Tibial artery (tissue), 4 donors: Measurements from ENCODE around the gene LAMB1.

ENCODE experiments used
- DNase-seq, 2 donors: peaks; one replicate each; pipeline ENCODE4 v3.0.0-alpha.2; 2019
- H3K27ac ChIP-seq, 2 donors: fragments of 200-600 bp; sonication (generic) in 1 of 2; 1 replicate in 1 of 2; 2 replicates in 1 of 2; pipeline ENCODE4 v1.5.1; 2018 to 2019; ENCODE audit warnings: mild to moderate bottlenecking in 1 of 2
- H3K27me3 ChIP-seq, 2 donors: fragments of 200-600 bp; sonication (generic) in 1 of 2; one replicate each; pipeline versions ENCODE4 v1.5.1 to v1.6.0; 2016 to 2019
- H3K36me3 ChIP-seq, 3 donors: fragments of 200-600 bp; sonication (generic) in 2 of 3; one replicate each; pipeline ENCODE4 v1.5.1; 2016 to 2019; ENCODE audit warnings: mild to moderate bottlenecking in 2 of 3
- H3K4me1 ChIP-seq, 4 donors: fragments of 200-600 bp; sonication (generic) in 2 of 4; 1 replicate in 3 of 4; 2 replicates in 1 of 4; pipeline ENCODE4 v1.5.1; 2016 to 2019
- H3K4me3 ChIP-seq, 2 donors: fragments of 200-600 bp; sonication (generic) in 1 of 2; 1 replicate in 1 of 2; 2 replicates in 1 of 2; pipeline ENCODE4 v1.5.1; 2018 to 2019; ENCODE audit warnings: mild to moderate bottlenecking in 2 of 2
- H3K9me3 ChIP-seq, 3 donors: fragments of 200-600 bp; sonication (generic) in 1 of 3; one replicate each; pipeline ENCODE4 v1.5.1; 2016 to 2019
- intact Hi-C: fragments of 100-400 bp; cut with DNase I; formaldehyde crosslinking; loops from one replicate; pipeline ENCODE4 v1.15.0; 2023; ENCODE audit warnings: low total_unique reads
- TF ChIP-seq, protein P1 (sequence below), 2 experiments: fragments of 200-600 bp in 1 of 2; fragments of 450-650 bp in 1 of 2; IDR thresholded peaks; one replicate each; pipeline ENCODE4 v1.5.1; 2017 to 2019; ENCODE audit warnings: antibody characterized with exemption in 2 of 2, mild to moderate bottlenecking in 1 of 2, moderate library complexity in 1 of 2

LAMB1 gene

DNA sequence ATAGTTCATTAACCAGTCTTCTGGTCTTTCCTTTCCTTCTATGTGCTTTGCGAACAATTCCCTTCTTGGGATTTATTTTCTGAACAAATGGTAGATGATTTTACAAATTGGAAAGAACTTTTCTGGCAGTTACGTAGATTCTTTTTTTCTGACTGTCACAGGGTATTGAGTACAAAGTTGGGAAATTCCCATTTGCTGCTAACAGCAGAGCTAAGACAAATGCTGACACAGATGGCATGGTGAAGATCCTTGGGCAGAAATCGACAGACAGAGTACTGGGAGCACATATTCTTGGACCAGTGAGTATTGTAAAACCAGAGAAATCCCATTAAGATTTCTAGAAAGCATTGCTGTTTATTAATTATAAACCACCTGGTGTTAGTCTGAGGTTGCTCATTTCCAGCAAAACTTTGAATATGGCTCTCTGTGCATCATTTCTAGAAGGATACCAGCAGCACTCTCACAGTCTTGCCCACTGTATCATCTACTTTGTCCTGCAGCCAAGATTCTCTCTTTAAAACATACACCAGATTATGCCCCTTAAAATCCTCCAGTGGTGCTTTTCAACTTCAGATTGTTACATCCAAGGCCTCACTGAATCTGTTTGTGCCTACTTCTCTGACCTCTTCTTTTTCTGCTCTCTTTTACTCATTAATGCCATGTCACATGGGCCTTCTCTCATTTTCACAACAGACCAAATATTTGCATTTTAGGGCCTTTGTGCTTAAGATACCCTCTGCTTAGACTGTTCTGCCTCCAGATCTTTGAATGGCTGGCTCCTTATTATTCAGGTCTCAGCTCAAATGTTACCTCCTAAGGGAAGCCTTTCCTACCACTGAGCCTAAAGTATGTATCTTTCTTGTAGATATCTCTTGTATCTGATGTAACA, 85.0 kb downstream of the LAMB1 start:
- Histone ChIP-seq H3K36me3 (peaks cover 53 to 76% (median 65%) of the 10 kb centered on the region in 3 donors), H3K9me3 (no peaks in the 10 kb centered on the region), H3K4me3 (no peak overlapping the region), H3K27ac (no peak overlapping the region), H3K4me1 (no peaks in the 10 kb centered on the region), H3K27me3 (no peaks in the 10 kb centered on the region)
- TF ChIP-seq, protein P1, sequence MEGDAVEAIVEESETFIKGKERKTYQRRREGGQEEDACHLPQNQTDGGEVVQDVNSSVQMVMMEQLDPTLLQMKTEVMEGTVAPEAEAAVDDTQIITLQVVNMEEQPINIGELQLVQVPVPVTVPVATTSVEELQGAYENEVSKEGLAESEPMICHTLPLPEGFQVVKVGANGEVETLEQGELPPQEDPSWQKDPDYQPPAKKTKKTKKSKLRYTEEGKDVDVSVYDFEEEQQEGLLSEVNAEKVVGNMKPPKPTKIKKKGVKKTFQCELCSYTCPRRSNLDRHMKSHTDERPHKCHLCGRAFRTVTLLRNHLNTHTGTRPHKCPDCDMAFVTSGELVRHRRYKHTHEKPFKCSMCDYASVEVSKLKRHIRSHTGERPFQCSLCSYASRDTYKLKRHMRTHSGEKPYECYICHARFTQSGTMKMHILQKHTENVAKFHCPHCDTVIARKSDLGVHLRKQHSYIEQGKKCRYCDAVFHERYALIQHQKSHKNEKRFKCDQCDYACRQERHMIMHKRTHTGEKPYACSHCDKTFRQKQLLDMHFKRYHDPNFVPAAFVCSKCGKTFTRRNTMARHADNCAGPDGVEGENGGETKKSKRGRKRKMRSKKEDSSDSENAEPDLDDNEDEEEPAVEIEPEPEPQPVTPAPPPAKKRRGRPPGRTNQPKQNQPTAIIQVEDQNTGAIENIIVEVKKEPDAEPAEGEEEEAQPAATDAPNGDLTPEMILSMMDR (IDR thresholded peaks at IDR 0.05) = no peak
- no peak for DNase-seq
- intact Hi-C loops = no loop called here

DNA sequence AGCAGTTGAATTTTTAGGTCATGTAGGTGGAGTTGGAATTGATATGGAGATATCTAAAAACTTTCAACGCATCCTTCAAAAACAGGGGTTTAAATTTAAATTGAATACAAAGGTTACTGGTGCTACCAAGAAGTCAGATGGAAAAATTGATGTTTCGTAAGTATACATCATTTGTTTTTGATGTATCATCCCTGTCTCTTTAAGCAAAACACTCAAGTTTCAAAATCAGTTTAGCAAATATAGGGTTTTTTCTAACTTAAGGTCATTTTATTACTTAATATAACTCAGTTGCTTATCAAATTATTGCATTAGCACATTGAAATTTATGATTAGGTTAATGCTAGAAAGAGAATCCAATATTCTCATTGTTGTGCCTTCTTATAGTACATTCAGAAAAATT, 87.4 kb downstream of the LAMB1 start:
- H3K27ac ChIP-seq = no peak overlapping the region
- no peaks in the 10 kb centered on the region for H3K4me1 ChIP-seq
- intact Hi-C loops = no loop called here
- no peaks in the 10 kb centered on the region for H3K9me3 ChIP-seq
- TF ChIP-seq, protein P1 (IDR thresholded peaks at IDR 0.05) = no peak
- no peak overlapping the region for H3K4me3 ChIP-seq
- no peaks in the 10 kb centered on the region for H3K27me3 ChIP-seq
- DNase-seq = no peak
- peaks cover 58 to 67% (median 58%) of the 10 kb centered on the region in 3 donors for H3K36me3 ChIP-seq

DNA sequence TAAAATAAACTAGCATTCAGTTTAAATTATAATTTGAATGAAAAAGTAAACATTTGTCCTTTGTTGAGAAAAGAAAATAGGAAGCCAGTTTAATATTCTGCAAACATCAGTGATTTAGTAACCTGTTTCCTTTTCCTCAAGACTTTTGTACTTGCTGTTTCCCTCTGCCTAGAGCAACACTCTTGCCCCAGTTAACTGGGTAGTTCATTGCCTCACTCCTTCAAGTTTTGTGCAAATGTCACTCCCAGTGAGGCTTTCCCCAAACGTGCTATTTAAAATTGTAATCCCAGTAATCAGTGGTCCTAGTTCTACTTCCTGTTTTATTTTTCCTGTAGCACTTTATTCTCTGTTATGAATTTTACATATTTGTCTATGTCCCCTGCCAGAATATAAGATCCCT, 88.1 kb downstream of the LAMB1 start:
- no peak for DNase-seq
- Histone ChIP-seq H3K27ac (no peak overlapping the region), H3K36me3 (peaks cover 58 to 69% (median 62%) of the 10 kb centered on the region in 3 donors), H3K9me3 (no peaks in the 10 kb centered on the region), H3K4me1 (no peaks in the 10 kb centered on the region), H3K27me3 (no peaks in the 10 kb centered on the region), H3K4me3 (no peak overlapping the region)
- TF ChIP-seq, protein P1 (IDR thresholded peaks at IDR 0.05) = no peak
- intact Hi-C loops = no loop called here

DNA sequence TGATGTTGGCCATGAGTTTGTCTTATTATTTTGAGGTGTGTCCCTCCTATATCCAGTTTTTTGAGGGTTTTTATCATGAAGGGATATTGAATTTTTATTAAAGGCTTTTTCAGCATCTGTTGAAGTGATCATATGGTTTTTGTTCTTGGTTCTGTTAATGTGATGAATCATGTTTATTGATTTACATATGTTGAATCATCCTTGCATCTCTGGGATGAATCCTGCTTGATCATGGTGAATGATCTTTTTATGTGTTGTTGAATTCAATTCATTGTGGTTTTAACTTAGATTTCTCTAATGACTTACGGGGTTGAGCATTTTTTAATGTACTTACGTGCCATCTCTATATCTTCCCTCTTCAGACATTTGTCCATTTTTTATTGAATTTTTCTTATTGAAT, 89.1 kb downstream of the LAMB1 start:
- intact Hi-C loops = no loop called here
- no peak for DNase-seq
- H3K4me1 ChIP-seq = no peaks in the 10 kb centered on the region
- H3K36me3 ChIP-seq = peaks cover 58 to 65% (median 64%) of the 10 kb centered on the region in 3 donors
- H3K27me3 ChIP-seq = no peaks in the 10 kb centered on the region
- H3K27ac ChIP-seq = no peak overlapping the region
- TF ChIP-seq, protein P1 (IDR thresholded peaks at IDR 0.05) = no peak
- H3K4me3 ChIP-seq = no peak overlapping the region
- H3K9me3 ChIP-seq = no peaks in the 10 kb centered on the region

DNA sequence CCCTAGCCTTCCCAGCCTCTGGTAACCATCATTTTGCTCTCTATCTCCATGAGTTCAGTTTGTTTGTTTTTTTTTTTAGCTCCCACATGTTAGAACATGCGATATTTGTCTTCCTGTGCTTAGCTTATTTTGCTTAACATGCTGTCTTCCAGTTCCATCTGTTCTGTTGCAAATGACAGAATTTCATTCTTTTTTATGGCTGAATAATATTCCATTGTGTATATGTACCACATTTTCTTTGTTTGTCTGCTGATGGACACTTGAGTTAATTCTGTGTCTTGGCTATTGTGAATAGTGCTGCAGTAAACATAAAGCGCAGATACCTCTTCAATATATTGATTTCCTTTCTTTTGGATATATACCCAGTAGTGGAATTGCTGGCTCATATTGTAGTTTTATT, 91.0 kb downstream of the LAMB1 start:
- TF ChIP-seq, protein P1 (IDR thresholded peaks at IDR 0.05) = no peak
- Histone ChIP-seq H3K4me1 (no peaks in the 10 kb centered on the region), H3K9me3 (no peaks in the 10 kb centered on the region), H3K36me3 (peaks cover 55 to 60% (median 57%) of the 10 kb centered on the region in 3 donors), H3K27ac (no peak overlapping the region), H3K27me3 (no peaks in the 10 kb centered on the region), H3K4me3 (no peak overlapping the region)
- intact Hi-C loops = no loop called here
- no peak for DNase-seq
